ENCODE results near the gene XK. TPM values are rescaled to one million over a fixed set of nuclear protein-coding genes. Genes with fewer than 3 reads are reported as not detected.

The XK gene
- total RNA-seq, 1 experiment from 2014 or later, result 2.6 TPM

GRCh38 chrX:37776283-37776986, 90.8 kb downstream of the XK start:
- H3K4me1 Mint-ChIP-seq (ENCODE audit: low read depth, unreplicated experiment), result no peaks in the 10 kb centered on the region
- POLR2A ChIA-PET, result no interaction called here
- TF ChIP-seq, protein P1, sequence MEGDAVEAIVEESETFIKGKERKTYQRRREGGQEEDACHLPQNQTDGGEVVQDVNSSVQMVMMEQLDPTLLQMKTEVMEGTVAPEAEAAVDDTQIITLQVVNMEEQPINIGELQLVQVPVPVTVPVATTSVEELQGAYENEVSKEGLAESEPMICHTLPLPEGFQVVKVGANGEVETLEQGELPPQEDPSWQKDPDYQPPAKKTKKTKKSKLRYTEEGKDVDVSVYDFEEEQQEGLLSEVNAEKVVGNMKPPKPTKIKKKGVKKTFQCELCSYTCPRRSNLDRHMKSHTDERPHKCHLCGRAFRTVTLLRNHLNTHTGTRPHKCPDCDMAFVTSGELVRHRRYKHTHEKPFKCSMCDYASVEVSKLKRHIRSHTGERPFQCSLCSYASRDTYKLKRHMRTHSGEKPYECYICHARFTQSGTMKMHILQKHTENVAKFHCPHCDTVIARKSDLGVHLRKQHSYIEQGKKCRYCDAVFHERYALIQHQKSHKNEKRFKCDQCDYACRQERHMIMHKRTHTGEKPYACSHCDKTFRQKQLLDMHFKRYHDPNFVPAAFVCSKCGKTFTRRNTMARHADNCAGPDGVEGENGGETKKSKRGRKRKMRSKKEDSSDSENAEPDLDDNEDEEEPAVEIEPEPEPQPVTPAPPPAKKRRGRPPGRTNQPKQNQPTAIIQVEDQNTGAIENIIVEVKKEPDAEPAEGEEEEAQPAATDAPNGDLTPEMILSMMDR (IDR thresholded peaks at IDR 0.05; ENCODE audit: insufficient read depth in 1 of 2, low read depth in 1 of 2, low read length in 1 of 2, severe bottlenecking in 1 of 2, unreplicated experiment in 1 of 2), result no peak
- intact Hi-C loops (cut with micrococcal nuclease; ENCODE audit: unreplicated experiment), result no loop called here
- H3K36me3 ChIP-seq (ENCODE audit: control insufficient read depth, insufficient read depth, low read length), result no peaks in the 10 kb centered on the region
- H3K4me3 Mint-ChIP-seq (ENCODE audit: unreplicated experiment), result no peak overlapping the region
- H3K27me3 Mint-ChIP-seq (ENCODE audit: insufficient read depth, unreplicated experiment), result no peaks in the 10 kb centered on the region
- H3K4me3 ChIP-seq (ENCODE audit: low read depth, low read length), result no peak overlapping the region
- BruUV-seq (replicated peaks), result no TSS peak
- H3K9me3 ChIP-seq, result no peaks in the 10 kb centered on the region
- H3K4me1 ChIP-seq, result no peaks in the 10 kb centered on the region
- no peaks in the 10 kb centered on the region for H3K9me3 Mint-ChIP-seq (ENCODE audit: unreplicated experiment)
- H3K36me3 Mint-ChIP-seq (ENCODE audit: insufficient read depth, unreplicated experiment), result no peaks in the 10 kb centered on the region
- CTCF ChIA-PET, result no interaction called here
- H3K27ac Mint-ChIP-seq (ENCODE audit: unreplicated experiment), result no peak overlapping the region
- DNase-seq, result no peak
- no peaks in the 10 kb centered on the region for H3K27me3 ChIP-seq (replicated peaks; ENCODE audit: control insufficient read depth, insufficient read depth, low read length)

- no peaks in the 10 kb centered on the region for H3K36me3 ChIP-seq (ENCODE audit: control insufficient read depth, insufficient read depth, low read length)
- intact Hi-C loops (cut with micrococcal nuclease; ENCODE audit: unreplicated experiment), result no loop called here
- no peaks in the 10 kb centered on the region for H3K4me1 ChIP-seq
- Mint-ChIP-seq H3K9me3 (ENCODE audit: unreplicated experiment) (no peaks in the 10 kb centered on the region), H3K4me1 (ENCODE audit: low read depth, unreplicated experiment) (no peaks in the 10 kb centered on the region), H3K27me3 (ENCODE audit: insufficient read depth, unreplicated experiment) (no peaks in the 10 kb centered on the region), H3K36me3 (ENCODE audit: insufficient read depth, unreplicated experiment) (no peaks in the 10 kb centered on the region), H3K27ac (ENCODE audit: unreplicated experiment) (no peak overlapping the region), H3K4me3 (ENCODE audit: unreplicated experiment) (no peak overlapping the region)
- BruUV-seq (replicated peaks), result no TSS peak
- no peak overlapping the region for H3K4me3 ChIP-seq (ENCODE audit: low read depth, low read length)
- no peak for DNase-seq
- CTCF ChIA-PET, result no interaction called here
- no peaks in the 10 kb centered on the region for H3K27me3 ChIP-seq (replicated peaks; ENCODE audit: control insufficient read depth, insufficient read depth, low read length)
- TF ChIP-seq, protein P1 (IDR thresholded peaks at IDR 0.05; ENCODE audit: insufficient read depth in 1 of 2, low read depth in 1 of 2, low read length in 1 of 2, severe bottlenecking in 1 of 2, unreplicated experiment in 1 of 2), result no peak
- H3K9me3 ChIP-seq, result no peaks in the 10 kb centered on the region
- POLR2A ChIA-PET, result no interaction called here
These were observed 91.4 kb downstream of the XK start for GRCh38 chrX:37776987-37777325.

DNA sequence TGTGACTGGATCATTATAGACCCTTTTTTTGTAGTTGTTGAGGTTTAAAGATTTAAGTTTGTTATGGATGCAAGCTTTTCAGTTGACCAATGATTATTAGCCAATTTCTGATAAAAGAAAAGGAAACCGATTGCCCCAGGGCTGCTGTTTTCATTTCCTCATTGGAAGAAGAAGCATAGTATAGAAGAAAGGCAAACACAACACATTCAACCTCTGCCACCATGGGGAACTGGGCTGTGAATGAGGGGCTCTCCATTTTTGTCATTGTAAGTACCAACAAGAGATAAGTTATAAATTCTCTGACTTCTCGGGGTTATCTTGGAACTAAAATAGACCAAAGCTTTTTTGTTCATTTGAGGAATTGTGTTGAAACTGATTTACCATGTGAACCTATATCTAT, 94.3 kb downstream of the XK start, which contains the start of gene CYBB:
Gene CYBB (plus strand): TSS at position 203 of the 400 bp plus-strand sequence. CDS start 19 bp downstream, at position 222.
- H3K27me3 ChIP-seq (replicated peaks; ENCODE audit: control insufficient read depth, insufficient read depth, low read length), result no peaks in the 10 kb centered on the region
- H3K9me3 ChIP-seq, result no peaks in the 10 kb centered on the region
- no peaks in the 10 kb centered on the region for H3K27me3 Mint-ChIP-seq (ENCODE audit: insufficient read depth, unreplicated experiment)
- TF ChIP-seq, protein P1 (IDR thresholded peaks at IDR 0.05; ENCODE audit: insufficient read depth in 1 of 2, low read depth in 1 of 2, low read length in 1 of 2, severe bottlenecking in 1 of 2, unreplicated experiment in 1 of 2), result no peak
- intact Hi-C loops (cut with micrococcal nuclease; ENCODE audit: unreplicated experiment), result no loop called here
- no peak within 1 kb of the TSS for H3K27ac Mint-ChIP-seq (ENCODE audit: unreplicated experiment)
- H3K4me1 ChIP-seq, result no peaks in the 10 kb centered on the region
- no peak for DNase-seq
- no peaks in the 10 kb centered on the region for H3K4me1 Mint-ChIP-seq (ENCODE audit: low read depth, unreplicated experiment)
- no peak within 1 kb of the TSS for H3K4me3 ChIP-seq (ENCODE audit: low read depth, low read length)
- no peaks in the 10 kb centered on the region for H3K36me3 Mint-ChIP-seq (ENCODE audit: insufficient read depth, unreplicated experiment)
- ChIA-PET POLR2A (no interaction called here), CTCF (no interaction called here)
- BruUV-seq (replicated peaks), result no TSS peak
- H3K4me3 Mint-ChIP-seq (ENCODE audit: unreplicated experiment), result no peak within 1 kb of the TSS
- no peaks in the 10 kb centered on the region for H3K36me3 ChIP-seq (ENCODE audit: control insufficient read depth, insufficient read depth, low read length)
- no peaks in the 10 kb centered on the region for H3K9me3 Mint-ChIP-seq (ENCODE audit: unreplicated experiment)

All from Caco-2 (cell line).